Pancreas (tissue), 10 donors: ENCODE data around the gene DUSP28. TPM values are rescaled to one million over a fixed set of nuclear protein-coding genes. Genes with fewer than 3 reads are reported as not detected.

Experiments
- ATAC-seq, 4 donors: fragments of 200-7000 bp; cut with Tn5 transposase; one replicate each; pipeline versions ENCODE4 v1.8.0 to v1.9.1; 2020; ENCODE audit warnings: mild to moderate bottlenecking in 4 of 4, moderate library complexity in 4 of 4
- DNase-seq, 6 donors: peaks; one replicate each; pipeline ENCODE4 v3.0.0-alpha.2; 2020
- FAIRE-seq: peaks from 2 replicates; lab custom pipeline; 2012; peaks lifted over from hg19 to GRCh38; lab: Jason Lieb, UNC
- H3K27ac ChIP-seq, 4 donors: fragments of 200-600 bp; sonication (generic); 1 replicate in 3 of 4; 2 replicates in 1 of 4; pipeline versions ENCODE4 v1.5.0 to v1.8.0; 2020
- H3K27me3 ChIP-seq, 4 donors: fragments of 200-600 bp; one replicate each; pipeline ENCODE4 v1.8.0; 2021
- H3K36me3 ChIP-seq, 3 donors: fragments of 200-600 bp; sonication (generic) in 1 of 3; one replicate each; pipeline versions ENCODE4 v1.5.0 to v1.8.0; 2020 to 2021
- H3K4me1 ChIP-seq, 3 donors: fragments of 200-600 bp; one replicate each; pipeline ENCODE4 v1.8.0; 2021
- H3K4me3 ChIP-seq, 4 donors: fragments of 200-600 bp; sonication (generic) in 2 of 4; one replicate each; pipeline versions ENCODE4 v1.5.0 to v1.8.0; 2020 to 2021
- H3K9me3 ChIP-seq, 4 donors: fragments of 200-600 bp; one replicate each; pipeline ENCODE4 v1.8.0; 2021
- WGBS, 2 donors: extraction: QIAGEN DNeasy Blood & Tissue Kit; methylation state at CpG; one replicate each; pipeline ENCODE4 v1.1.7; 2013; 5-methylcytosine and 5-hydroxymethylcytosine counted together
- intact Hi-C, 3 donors: fragments of 100-400 bp; cut with DNase I; formaldehyde crosslinking; loops; one replicate each; pipeline versions ENCODE4 v1.11.1 to v1.14.2; 2022
- polyA plus RNA-seq, 2 donors: library from polyadenylated mRNA; stranded (reverse); fragments of 200-250 nt; gene quantifications; one replicate each; pipeline ENCODE4 v1.2.3, GENCODE V29; 2013
- total RNA-seq, 6 donors: library from RNA; stranded (reverse); fragmentation: NEBNext Ultra II Directional in 4 of 6; extraction: Animal tissue kit (Norgen Biotek cat#: 25700) in 4 of 6; gene quantifications; one replicate each; pipeline versions ENCODE4 v1.2.1 to v1.2.4, GENCODE V29; 2021 to 2023
- TF ChIP-seq, protein P1 (sequence below), 4 donors: fragments of 200-600 bp; sonication (generic) in 3 of 4; IDR thresholded peaks; one replicate each; pipeline versions ENCODE4 v1.5.0 to v1.8.0; 2021; ENCODE audit warnings: antibody characterized with exemption in 4 of 4
- donor health status: healthy with polysubstance abuse.
- donor health status: DM: no; HTN: no; CAD: no; lungs with moderate emphysema.
- donor health status: DM: no; HTN: no; CAD: no.
- donor health status: control.
- donor health status: control.
- donor health status: Bipolar disorder and iron deficiency.
- donor health status: DM: yes; HTN: yes; CAD: no.
- donor health status: DM: no; HTN: no; CAD: no.
- donor health status: DM: no; HTN: no; CAD: no.
- donor health status: DM: yes; HTN: yes; CAD: no.

The DUSP28 gene
- total and polyA plus RNA-seq, 8 donors: 1.6 to 5.0 (median 2.7) TPM

DNA sequence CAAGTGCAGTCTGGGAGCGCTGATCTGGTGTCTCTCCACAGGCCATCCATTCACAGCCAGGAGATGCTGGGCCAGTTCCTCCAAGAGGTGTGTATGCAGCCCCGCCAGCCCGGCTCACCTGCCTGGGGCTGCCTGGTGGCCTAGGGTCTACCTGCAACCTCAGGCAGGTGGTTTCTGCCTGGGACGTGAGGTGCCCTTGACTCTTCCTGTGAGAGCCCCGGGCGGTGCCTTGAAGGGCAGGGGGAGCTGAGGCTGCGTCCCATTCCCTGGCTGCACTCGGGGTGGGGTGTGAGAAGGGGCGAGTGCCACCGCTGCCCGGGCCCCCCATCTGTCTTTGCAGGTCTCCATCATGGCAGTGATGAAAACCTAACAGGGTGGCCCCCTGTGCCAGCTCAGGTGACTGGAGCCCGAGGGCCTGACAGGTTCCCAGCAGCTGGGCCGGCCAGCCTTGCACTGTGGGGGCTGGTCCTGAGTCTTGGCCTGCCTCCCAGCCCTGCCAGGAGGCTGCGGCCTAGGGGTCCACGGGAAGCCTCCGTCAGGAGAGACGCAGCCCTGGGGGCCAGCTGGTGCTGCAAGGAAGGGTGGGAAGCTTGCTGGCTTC, 38.3 kb downstream of the DUSP28 start:
- 91 to 94% methylated on average over 17 of the region's 17 CpGs for WGBS, 2 donors
- ATAC-seq: no peak
- intact Hi-C loops: no loop called here
- TF ChIP-seq, protein P1, sequence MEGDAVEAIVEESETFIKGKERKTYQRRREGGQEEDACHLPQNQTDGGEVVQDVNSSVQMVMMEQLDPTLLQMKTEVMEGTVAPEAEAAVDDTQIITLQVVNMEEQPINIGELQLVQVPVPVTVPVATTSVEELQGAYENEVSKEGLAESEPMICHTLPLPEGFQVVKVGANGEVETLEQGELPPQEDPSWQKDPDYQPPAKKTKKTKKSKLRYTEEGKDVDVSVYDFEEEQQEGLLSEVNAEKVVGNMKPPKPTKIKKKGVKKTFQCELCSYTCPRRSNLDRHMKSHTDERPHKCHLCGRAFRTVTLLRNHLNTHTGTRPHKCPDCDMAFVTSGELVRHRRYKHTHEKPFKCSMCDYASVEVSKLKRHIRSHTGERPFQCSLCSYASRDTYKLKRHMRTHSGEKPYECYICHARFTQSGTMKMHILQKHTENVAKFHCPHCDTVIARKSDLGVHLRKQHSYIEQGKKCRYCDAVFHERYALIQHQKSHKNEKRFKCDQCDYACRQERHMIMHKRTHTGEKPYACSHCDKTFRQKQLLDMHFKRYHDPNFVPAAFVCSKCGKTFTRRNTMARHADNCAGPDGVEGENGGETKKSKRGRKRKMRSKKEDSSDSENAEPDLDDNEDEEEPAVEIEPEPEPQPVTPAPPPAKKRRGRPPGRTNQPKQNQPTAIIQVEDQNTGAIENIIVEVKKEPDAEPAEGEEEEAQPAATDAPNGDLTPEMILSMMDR (IDR thresholded peaks at IDR 0.05): no peak
- FAIRE-seq: no peak
- no peaks in the 10 kb centered on the region for H3K27me3 ChIP-seq
- H3K9me3 ChIP-seq: no peaks in the 10 kb centered on the region
- no peak overlapping the region for H3K4me3 ChIP-seq
- H3K4me1 ChIP-seq: no peaks in the 10 kb centered on the region
- H3K27ac ChIP-seq: no peak overlapping the region
- DNase-seq: peak in 2 of 6 donors; percentile 30 to 47
- H3K36me3 ChIP-seq: peaks cover 0 to 1% (median 0%) of the 10 kb centered on the region in 3 donors

DNA sequence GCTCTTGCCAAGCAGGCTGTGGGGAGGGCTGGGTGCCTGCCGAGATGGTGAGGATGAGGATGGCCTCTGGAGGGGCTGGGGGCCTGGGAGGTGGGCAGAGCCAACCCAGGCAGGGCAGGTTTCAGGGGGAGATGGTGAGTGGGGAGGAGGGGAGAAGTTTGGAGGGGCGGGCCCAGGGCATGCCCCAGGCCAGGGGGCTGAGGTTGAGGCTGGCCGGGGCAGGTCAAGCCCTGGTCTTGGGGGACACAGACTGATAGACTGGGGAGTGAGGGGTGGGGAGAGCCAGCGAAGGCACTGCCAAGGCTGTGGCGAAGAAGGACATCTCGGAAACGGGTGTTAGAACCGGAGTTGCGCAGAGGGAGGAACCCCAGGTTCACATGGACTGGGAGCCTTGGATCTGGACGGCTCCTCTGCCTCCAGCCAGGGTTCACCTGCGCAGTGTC, 39.0 kb downstream of the DUSP28 start:
- no peaks in the 10 kb centered on the region for H3K9me3 ChIP-seq
- H3K27me3 ChIP-seq: no peaks in the 10 kb centered on the region
- no peak overlapping the region for H3K27ac ChIP-seq
- WGBS, 2 donors: 89 to 97% methylated on average over 11 of the region's 11 CpGs
- ATAC-seq (no peak), DNase-seq (peak in 1 of 6 donors; percentile 33), FAIRE-seq (no peak)
- no peaks in the 10 kb centered on the region for H3K36me3 ChIP-seq
- H3K4me3 ChIP-seq: no peak overlapping the region
- TF ChIP-seq, protein P1 (IDR thresholded peaks at IDR 0.05): no peak
- H3K4me1 ChIP-seq: no peaks in the 10 kb centered on the region
- intact Hi-C loops: no loop called here

DNA sequence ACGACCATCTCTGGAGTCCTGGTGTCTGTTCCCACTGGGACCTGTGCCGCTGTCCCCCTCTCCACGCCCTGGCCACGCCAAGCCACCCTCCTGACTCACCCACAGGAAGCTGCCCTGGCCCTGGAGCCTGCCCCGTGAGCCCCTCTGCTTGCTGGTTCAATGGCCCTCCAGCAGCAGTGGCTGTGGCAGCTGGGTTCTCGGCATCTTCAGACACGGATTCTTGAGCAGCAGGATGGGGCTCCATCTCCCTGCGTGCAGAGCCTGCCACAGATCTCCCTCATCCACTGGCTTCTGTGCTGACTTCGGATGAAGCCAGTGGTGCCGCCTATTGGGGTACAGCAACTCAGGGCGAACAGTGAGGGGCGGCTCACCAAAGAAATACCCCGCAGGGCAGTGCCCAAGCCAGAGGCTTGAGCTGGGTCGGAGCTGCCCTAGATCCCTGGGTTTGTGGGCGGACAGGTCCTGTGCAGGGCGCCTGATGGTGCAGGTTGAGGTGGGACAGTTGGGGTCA, 40.3 kb downstream of the DUSP28 start:
- no peak overlapping the region for H3K27ac ChIP-seq
- intact Hi-C loops: no loop called here
- FAIRE-seq: no peak

DNA sequence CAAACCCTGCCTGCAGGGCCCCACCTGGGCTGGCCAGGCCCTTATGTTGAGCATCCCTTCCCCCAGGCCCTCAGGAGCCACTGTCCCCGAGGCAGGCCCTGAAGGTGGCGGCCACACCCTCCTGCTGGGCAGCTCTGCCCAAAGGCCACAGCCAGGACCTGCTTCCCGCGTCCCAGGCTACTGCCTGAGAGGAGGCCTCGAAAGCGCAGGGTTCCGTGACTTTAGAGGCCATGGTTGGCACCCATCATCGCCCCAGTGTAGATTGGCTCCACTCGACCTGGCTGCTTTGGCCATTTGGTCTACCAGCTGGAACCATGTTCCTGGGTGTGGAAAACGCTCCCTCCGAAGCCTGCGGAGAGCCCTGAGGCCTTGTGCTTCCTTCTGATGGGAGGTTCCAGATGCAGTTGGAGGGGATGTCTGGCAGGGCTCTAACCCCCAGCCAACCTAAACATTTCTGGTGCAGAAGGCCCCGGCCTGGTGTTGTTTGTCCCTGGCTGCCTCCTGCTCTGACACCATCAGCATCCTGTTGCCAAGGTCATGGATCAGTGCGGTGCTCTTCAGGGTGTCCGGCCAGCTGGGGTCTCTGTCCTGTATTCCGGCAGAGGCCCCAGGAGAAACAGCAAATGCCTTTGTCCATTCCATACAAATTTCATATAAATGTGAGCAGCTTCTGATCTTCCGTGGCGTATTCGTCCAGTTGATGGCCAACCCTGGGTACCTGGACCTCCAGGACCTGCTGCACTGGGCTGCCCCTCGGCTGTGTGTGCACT, 41.1 kb downstream of the DUSP28 start:
- Histone ChIP-seq H3K27me3 (no peaks in the 10 kb centered on the region), H3K4me3 (no peak overlapping the region), H3K4me1 (no peaks in the 10 kb centered on the region), H3K27ac (no peak overlapping the region), H3K36me3 (no peaks in the 10 kb centered on the region), H3K9me3 (no peaks in the 10 kb centered on the region)
- DNase-seq (peak in 2 of 6 donors; percentile 11 to 45), FAIRE-seq (no peak), ATAC-seq (no peak)
- intact Hi-C loops: no loop called here
- 83 to 88% methylated on average over 20 of the region's 20 CpGs for WGBS, 2 donors
- TF ChIP-seq, protein P1 (IDR thresholded peaks at IDR 0.05): no peak

More for the DNA sequence above, 40.3 kb downstream of the DUSP28 start:
- no peaks in the 10 kb centered on the region for H3K36me3 ChIP-seq
- whole genome bisulfite sequencing, 2 donors: 94 to 95% methylated on average over 16 of the region's 16 CpGs
- DNase-seq: peak in 1 of 6 donors; percentile 48
- TF ChIP-seq, protein P1 (IDR thresholded peaks at IDR 0.05): no peak
- no peaks in the 10 kb centered on the region for H3K9me3 ChIP-seq
- H3K4me1 ChIP-seq: no peaks in the 10 kb centered on the region
- no peaks in the 10 kb centered on the region for H3K27me3 ChIP-seq
- no peak for ATAC-seq
- no peak overlapping the region for H3K4me3 ChIP-seq
